Osteoblast (primary cell): ENCODE results near the gene COX5A. TPM values are rescaled to one million over a fixed set of nuclear protein-coding genes. Genes with fewer than 3 reads are reported as not detected.
"Not testable (repeated sequence)": the region's sequence is repeated elsewhere in the genome, so short reads cannot be mapped to it uniquely, and the experiment has no call there.

Source experiments
- DNase-seq: peaks from one replicate; pipeline ENCODE4 v3.0.0; 2011; ENCODE audit warnings: low spot score, mixed read lengths; ENCODE audit not compliant: insufficient read length; ENCODE audit errors: missing footprints
- H2AFZ ChIP-seq: 2 replicates; pipeline ENCODE4 v1.6.0; 2011; ENCODE audit warnings: mild to moderate bottlenecking, low read length
- H3K27ac ChIP-seq: 2 replicates; pipeline ENCODE4 v1.5.1; 2011; ENCODE audit warnings: mild to moderate bottlenecking, low read depth, low read length, moderate library complexity
- H3K27me3 ChIP-seq: 2 replicates; pipeline ENCODE4 v1.6.0; 2012; ENCODE audit warnings: mild to moderate bottlenecking, control low read depth, inconsistent platforms, low read length, moderate library complexity; ENCODE audit not compliant: insufficient read depth
- H3K36me3 ChIP-seq: 2 replicates; pipeline ENCODE4 v1.5.1; 2011; ENCODE audit warnings: mild to moderate bottlenecking, low read length, control low read depth, moderate library complexity; ENCODE audit not compliant: insufficient read depth
- H3K4me1 ChIP-seq: 2 replicates; pipeline ENCODE4 v1.5.1; 2011; ENCODE audit warnings: mild to moderate bottlenecking, low read length, control low read depth, moderate library complexity; ENCODE audit not compliant: insufficient read depth
- H3K4me2 ChIP-seq: 2 replicates; pipeline ENCODE4 v1.6.0; 2011; ENCODE audit warnings: mild to moderate bottlenecking, low read length; ENCODE audit not compliant: insufficient read depth
- H3K4me3 ChIP-seq: fragments of 200-600 bp; sonication (generic); 3 replicates; pipeline ENCODE4 v1.5.1; 2012; ENCODE audit warnings: mild to moderate bottlenecking, low read length, inconsistent platforms; ENCODE audit not compliant: insufficient read depth
- H3K79me2 ChIP-seq: 2 replicates; pipeline ENCODE4 v1.6.0; 2012; ENCODE audit warnings: mild to moderate bottlenecking, low read length, control low read depth, inconsistent platforms; ENCODE audit not compliant: insufficient read depth
- H3K9me3 ChIP-seq: 2 replicates; pipeline ENCODE4 v1.5.1; 2011; ENCODE audit warnings: low read depth, low read length, control low read depth
- H4K20me1 ChIP-seq: 2 replicates; pipeline ENCODE4 v1.6.0; 2012; ENCODE audit warnings: mild to moderate bottlenecking, low read length, control low read depth; ENCODE audit not compliant: insufficient read depth
- total RNA-seq: library from RNA; depleted of rRNA; stranded (reverse); fragments of >200 nt; gene quantifications from 2 replicates; pipeline ENCODE4 v1.2.3, GENCODE V29; 2012
- TF ChIP-seq, protein P1 (sequence below): IDR thresholded peaks from 2 replicates; pipeline ENCODE4 v1.5.1; 2011; ENCODE audit warnings: mild to moderate bottlenecking, low read depth, low read length, moderate library complexity; ENCODE audit errors: extremely low read depth

COX5A gene
- total RNA-seq, 1 donor: 27.1 TPM

GRCh38 chr15:74890665-74890960 is 47.3 kb downstream of the COX5A start:
- Histone ChIP-seq H3K27ac (peak overlapping the region; percentile 79), H3K4me2 (peak overlapping the region; percentile 98), H3K4me3 (peak overlapping the region; percentile 100), H2AFZ (peak overlapping the region; percentile 99), H3K4me1 (peaks cover 16% of the 10 kb centered on the region), H3K27me3 (no peaks in the 10 kb centered on the region), H4K20me1 (no peaks in the 10 kb centered on the region), H3K36me3 (peaks cover 14% of the 10 kb centered on the region), H3K79me2 (peaks cover 13% of the 10 kb centered on the region), H3K9me3 (no peaks in the 10 kb centered on the region)
- TF ChIP-seq, protein P1, sequence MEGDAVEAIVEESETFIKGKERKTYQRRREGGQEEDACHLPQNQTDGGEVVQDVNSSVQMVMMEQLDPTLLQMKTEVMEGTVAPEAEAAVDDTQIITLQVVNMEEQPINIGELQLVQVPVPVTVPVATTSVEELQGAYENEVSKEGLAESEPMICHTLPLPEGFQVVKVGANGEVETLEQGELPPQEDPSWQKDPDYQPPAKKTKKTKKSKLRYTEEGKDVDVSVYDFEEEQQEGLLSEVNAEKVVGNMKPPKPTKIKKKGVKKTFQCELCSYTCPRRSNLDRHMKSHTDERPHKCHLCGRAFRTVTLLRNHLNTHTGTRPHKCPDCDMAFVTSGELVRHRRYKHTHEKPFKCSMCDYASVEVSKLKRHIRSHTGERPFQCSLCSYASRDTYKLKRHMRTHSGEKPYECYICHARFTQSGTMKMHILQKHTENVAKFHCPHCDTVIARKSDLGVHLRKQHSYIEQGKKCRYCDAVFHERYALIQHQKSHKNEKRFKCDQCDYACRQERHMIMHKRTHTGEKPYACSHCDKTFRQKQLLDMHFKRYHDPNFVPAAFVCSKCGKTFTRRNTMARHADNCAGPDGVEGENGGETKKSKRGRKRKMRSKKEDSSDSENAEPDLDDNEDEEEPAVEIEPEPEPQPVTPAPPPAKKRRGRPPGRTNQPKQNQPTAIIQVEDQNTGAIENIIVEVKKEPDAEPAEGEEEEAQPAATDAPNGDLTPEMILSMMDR: no peak
- no peak for DNase-seq

DNA sequence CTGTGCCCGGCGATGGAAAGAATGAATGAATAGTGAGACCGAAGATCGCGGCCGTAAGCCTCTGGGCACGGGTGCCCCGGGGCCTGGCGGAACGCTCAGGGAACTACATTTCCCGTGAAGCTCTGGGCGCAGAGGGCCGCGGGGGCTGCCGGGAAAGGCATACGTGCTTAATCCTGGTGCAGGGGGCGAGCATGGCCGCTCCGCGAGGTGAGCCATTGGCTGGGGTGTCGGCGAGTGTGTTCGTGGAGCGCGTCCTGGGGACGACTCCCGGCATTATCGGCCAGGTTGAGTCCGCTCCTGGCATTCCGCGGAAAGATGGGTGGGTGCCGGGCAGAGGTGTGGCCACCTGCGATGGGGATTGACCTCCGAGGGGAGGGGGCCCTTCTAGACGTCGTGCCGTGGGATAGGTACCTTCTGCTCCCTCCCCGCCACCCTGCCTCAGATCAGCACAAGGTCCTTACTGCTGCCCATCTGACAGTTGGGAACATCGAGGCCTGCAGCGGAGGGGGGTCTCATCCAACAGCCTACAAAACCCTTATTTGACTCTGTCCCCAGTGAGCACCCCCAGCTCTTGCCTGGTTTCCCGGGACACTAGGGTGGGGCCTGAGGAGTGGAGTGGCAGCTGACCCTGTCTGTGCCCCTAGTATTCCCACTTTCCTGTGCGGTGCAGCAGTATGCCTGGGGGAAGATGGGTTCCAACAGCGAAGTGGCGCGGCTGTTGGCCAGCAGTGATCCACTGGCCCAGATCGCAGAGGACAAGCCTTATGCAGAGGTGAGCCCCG is 47.8 kb downstream of the COX5A start, which contains the start of gene MPI:
Gene MPI (plus strand): TSS at position 160 of the 782 bp plus-strand sequence. CDS start 32 bp downstream, at position 192.
- H3K36me3 ChIP-seq: peaks cover 14% of the 10 kb centered on the region
- no peaks in the 10 kb centered on the region for H3K9me3 ChIP-seq
- DNase-seq: peak; percentile 100
- no peaks in the 10 kb centered on the region for H4K20me1 ChIP-seq
- peaks cover 17% of the 10 kb centered on the region for H3K4me1 ChIP-seq
- peak within 1 kb of the TSS; percentile 79 for H3K27ac ChIP-seq
- peak within 1 kb of the TSS; percentile 98 for H3K4me2 ChIP-seq
- TF ChIP-seq, protein P1: no peak
- H3K4me3 ChIP-seq: peak within 1 kb of the TSS; percentile 100
- H3K79me2 ChIP-seq: peaks cover 13% of the 10 kb centered on the region
- peak within 1 kb of the TSS; percentile 99 for H2AFZ ChIP-seq
- H3K27me3 ChIP-seq: no peaks in the 10 kb centered on the region

DNA sequence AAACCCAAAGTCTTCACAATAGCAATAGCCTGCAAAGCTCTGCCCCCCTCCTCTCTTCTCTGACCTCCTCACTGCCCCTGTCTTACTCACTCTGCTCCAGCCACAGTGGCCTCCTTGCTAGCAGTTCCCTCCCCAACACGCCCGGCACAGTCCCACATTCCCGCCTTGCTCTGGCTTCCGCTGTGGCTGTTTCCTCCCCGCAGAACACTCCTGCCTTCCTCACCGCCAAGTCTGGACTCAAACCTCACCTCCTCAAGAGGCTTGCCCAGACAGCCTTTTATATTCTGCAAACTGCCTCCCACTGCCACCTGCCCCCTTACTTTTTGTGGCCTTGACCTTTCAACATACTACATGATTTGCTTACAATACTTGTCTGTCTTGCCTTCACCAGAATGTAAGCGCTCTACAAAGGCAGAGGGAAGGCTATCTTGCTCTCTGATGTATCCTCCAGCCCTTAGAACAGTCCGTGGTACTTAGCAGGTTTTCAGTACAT is 48.4 kb downstream of the COX5A start:
- Histone ChIP-seq H2AFZ (peak overlapping the region; percentile 99), H3K27ac (peak overlapping the region; percentile 79), H3K79me2 (peaks cover 13% of the 10 kb centered on the region), H4K20me1 (no peaks in the 10 kb centered on the region), H3K4me2 (peak overlapping the region; percentile 98), H3K9me3 (no peaks in the 10 kb centered on the region), H3K4me1 (peaks cover 23% of the 10 kb centered on the region), H3K27me3 (no peaks in the 10 kb centered on the region), H3K36me3 (peaks cover 14% of the 10 kb centered on the region), H3K4me3 (peak overlapping the region; percentile 100)
- TF ChIP-seq, protein P1: no peak
- peak; percentile 91 for DNase-seq

- no peaks in the 10 kb centered on the region for H3K9me3 ChIP-seq
- TF ChIP-seq, protein P1: no peak
- no peak overlapping the region for H3K27ac ChIP-seq
- no peaks in the 10 kb centered on the region for H4K20me1 ChIP-seq
- H3K4me2 ChIP-seq: no peak overlapping the region
- no peak for DNase-seq
- peaks cover 13% of the 10 kb centered on the region for H3K79me2 ChIP-seq
- no peaks in the 10 kb centered on the region for H3K27me3 ChIP-seq
- H3K4me3 ChIP-seq: no peak overlapping the region
- H2AFZ ChIP-seq: peak overlapping the region; percentile 99
- H3K4me1 ChIP-seq: peaks cover 23% of the 10 kb centered on the region
- peaks cover 13% of the 10 kb centered on the region for H3K36me3 ChIP-seq
Observed at GRCh38 chr15:74888716-74889115, 49.2 kb downstream of the COX5A start.

DNA sequence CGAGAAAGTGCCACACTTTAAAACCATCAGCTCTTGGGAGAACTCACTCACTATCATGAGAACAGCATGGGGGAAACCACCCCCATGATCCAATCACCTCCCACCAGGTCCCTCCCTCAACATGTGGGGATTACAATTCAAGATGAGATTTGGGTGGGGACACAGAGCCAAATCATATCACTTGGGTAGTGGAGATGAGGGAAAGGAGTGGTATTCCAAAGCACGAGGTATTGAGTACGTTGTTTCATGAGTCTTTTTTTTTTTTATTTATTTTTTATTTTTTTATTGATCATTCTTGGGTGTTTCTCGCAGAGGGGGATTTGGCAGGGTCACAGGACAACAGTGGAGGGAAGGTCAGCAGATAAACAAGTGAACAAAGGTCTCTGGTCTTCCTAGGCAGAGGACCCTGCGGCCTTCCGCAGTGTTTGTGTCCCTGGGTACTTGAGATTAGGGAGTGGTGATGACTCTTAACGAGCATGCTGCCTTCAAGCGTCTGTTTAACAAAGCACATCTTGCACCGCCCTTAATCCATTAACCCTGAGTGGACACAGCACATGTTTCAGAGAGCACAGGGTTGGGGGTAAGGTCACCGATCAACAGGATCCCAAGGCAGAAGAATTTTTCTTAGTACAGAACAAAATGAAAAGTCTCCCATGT is 50.2 kb downstream of the COX5A start:
- DNase-seq, H3K4me2 ChIP-seq, H3K4me3 ChIP-seq, H3K27ac ChIP-seq, H3K27me3 ChIP-seq, H3K36me3 ChIP-seq, H2AFZ ChIP-seq, H3K9me3 ChIP-seq, H4K20me1 ChIP-seq: not testable (repeated sequence)
- peaks cover 23% of the 10 kb centered on the region for H3K4me1 ChIP-seq
- peaks cover 13% of the 10 kb centered on the region for H3K79me2 ChIP-seq
